COLO829 (cell line): ENCODE measurements around the gene AMMECR1.
"Not testable (repeated sequence)": the region's sequence is repeated elsewhere in the genome, so short reads cannot be mapped to it uniquely, and the experiment has no call there.

Source experiments
- DNase-seq: peaks from one replicate; pipeline ENCODE4 v3.0.0; 2012; ENCODE audit warnings: low spot score

Gene AMMECR1

DNA sequence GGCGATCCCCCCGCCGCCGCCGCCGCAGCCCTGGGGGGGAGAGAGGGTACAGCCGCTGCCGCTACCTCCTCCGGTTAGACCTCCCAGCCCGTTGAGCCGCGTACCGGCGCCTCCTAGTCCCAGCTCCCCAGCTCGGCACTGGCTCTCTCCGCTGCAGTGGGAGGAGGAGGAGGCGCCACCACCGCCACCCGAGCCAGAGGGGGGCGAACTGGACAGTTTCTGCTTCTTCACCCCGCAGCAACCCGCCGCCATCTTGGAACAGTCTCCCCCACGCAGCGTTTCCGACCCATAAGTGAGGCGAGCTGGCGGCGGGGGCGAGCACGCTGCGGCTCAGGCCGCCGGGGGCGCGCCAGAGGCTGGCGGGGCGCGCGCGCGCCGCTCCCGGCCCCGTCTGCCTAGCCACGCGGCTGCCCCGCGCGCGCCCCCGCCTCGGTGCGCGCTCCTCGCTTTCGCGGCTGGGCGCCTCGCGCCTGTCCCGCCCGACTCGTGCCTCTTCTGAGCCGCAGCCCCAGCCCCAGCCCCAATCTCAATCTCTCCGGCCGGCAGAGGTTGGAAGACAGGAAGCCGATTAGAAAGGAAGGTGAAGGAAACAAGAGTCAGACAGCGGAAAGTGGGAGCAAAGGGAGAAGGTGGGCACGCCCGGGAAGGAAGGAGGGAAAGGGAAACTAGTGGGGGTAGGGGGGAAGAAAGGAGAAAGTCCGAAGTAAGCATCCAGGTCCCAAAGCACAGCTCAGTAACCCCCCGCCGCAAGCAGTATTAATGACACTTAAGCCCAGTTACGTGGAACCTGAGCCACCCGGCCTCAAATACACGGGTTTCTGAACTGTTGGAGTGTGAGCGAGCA, at the start of gene AMMECR1:
TSS of gene AMMECR1 (minus strand) at position 266 of the 844 bp plus-strand sequence. CDS start at position 252, 14 bp downstream.
- DNase-seq = peak; percentile 71

GRCh38 chrX:110363244-110363643, 45.4 kb upstream of the AMMECR1 start:
- no peak for DNase-seq

DNA sequence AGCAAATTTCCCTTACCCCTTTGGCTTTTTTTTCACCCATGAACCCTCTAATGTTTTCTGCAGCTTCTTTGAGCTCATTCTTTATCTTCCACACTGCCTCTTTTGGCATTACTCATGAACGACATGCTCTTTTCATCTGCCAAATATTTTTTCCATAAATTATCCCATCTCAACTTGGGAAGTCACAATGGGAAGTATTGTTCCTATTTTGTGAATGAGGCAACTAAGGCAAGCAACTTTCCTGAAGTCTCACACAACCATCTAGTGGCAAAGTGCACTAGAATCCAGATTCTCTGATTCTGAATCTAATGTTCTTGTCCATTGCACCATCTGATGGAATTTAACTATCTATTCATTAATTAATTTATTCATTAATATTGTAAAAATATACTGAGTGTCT, 41.4 kb upstream of the AMMECR1 start:
- peak; percentile 91 for DNase-seq

GRCh38 chrX:110358548-110358947, 40.7 kb upstream of the AMMECR1 start, which contains the start of gene RTL9:
Gene RTL9 (plus strand): TSS chrX:110358848. CDS start chrX:110450618, 91,770 bp downstream.
- DNase-seq = no peak

- DNase-seq = no peak
Measured at GRCh38 chrX:110346681-110347080, 28.8 kb upstream of the AMMECR1 start.

DNA sequence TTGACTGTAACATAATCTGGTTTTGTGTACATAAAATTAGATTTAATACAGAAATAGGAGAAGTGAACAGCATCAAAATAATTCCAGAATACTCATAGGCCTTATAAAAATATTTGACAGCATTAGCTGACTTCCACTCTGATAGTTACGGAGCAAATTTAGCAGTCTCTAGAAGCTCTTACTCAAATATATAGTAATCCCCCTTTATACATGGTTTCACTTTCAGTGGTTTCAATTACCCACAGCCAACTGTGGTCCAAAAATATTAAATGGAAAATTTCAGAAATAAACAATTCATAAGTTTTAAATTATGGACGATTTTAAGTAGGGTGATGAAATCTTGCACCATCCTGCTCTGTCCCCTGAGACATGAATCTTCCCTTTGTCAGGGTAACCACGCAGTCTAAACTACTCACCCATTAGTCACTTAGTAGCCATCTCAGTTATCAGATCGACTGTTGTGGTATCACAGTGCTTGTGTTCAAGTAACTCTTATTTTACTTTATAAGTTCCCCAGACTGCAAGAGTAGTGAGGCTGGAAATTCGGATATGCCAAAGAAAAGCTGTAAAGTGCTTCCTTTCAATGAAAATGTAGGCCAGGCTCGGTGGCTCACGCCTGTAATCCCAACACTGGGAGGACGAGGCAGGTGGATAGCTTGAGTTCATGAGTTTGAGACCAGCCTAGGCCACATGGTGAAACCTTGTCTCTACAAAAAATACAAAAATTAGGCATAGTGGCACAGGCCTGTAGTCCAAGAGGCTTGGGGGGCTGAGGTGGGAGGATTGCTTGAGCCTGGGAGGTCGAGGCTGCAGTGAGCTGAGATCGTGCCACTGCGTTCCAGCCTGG, 23.5 kb upstream of the AMMECR1 start:
- DNase-seq = peak; percentile 29

DNA sequence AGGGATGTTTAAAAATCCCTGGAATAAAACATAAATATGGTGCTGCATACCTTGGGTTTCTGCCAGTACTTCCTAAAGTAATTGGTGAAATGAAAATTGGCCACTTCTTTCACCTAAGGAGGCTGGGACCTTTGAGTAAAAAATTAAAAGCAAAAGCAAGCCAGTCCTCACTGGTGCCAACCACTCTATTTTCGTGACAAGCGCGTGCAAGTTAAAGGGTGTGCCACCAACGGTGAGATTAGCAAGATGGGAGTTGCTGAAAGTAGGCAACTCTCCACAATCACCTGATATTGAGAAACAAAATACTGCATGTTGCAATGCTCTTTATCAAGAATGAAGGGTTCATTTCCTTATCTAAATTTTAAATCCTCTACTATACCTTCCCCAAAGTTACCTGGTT, 21.1 kb upstream of the AMMECR1 start:
- no peak for DNase-seq

GRCh38 chrX:110333458-110333857, 15.6 kb upstream of the AMMECR1 start:
- not testable (repeated sequence) for DNase-seq

DNA sequence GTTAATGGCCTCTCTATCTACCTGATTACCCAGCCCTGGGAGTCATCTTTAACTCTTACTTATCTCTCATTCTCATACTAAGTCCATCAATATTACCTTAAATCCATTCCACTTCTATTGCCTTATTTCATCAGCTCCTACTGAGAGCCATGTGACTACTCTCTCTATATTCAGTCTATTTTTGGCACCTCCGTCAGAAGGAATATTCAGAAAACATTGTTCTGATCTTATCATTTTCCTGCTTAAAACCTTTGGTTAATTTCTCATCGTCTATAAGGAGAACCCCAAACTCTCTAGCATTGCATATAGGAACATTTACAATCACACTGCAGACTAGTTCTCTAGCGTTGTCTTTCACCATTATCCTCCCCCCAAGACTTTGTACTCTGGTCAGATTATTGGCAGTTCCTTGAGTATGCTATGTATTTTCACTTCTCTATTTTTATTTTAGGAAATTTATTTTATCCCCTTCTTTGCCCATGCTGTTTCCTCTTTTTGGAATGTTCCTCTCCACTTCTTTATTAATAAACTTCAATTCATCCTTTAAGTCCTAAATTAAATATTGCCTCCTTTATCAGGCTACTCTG, 13.7 kb upstream of the AMMECR1 start:
- DNase-seq = no peak

DNA sequence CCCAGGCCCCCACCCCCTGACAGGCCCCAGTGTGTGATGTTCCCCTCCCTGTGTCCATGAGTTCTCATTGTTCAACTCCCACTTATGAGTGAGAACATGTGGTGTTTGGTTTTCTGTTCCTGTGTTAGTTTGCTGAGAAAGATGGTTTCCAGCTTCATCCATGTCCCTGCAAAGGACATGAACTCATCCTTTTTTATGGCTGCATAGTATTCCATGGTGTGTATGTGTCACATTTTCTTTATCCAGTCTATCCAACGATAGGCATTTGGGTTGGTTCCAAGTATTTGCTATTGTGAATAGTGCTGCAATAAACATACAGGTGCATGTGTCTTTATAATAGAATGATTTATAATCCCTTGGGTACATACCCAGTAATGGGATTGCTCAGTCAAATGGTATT, 10.7 kb upstream of the AMMECR1 start:
- not testable (repeated sequence) for DNase-seq

DNA sequence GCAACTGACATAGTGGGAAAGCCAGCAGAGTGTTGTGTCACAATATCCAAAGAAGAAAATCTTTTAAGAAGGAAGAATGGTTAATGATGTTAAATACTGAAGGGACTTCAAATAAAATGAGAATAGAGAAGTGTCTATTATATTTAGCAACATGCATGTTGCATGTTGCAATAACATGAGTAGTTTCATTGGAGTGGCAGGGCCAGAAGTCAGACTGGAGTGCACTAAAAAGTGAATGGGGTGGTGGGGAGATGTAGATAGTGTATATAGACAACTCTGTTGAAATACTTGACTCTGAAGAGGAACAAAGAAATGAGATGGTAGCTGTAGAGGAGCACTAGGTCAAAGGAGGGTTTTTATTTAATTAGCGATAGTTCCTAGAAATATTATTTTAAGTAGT, 9.5 kb upstream of the AMMECR1 start:
- DNase-seq = no peak

GRCh38 chrX:110326712-110327111, 8.8 kb upstream of the AMMECR1 start:
- no peak for DNase-seq

DNA sequence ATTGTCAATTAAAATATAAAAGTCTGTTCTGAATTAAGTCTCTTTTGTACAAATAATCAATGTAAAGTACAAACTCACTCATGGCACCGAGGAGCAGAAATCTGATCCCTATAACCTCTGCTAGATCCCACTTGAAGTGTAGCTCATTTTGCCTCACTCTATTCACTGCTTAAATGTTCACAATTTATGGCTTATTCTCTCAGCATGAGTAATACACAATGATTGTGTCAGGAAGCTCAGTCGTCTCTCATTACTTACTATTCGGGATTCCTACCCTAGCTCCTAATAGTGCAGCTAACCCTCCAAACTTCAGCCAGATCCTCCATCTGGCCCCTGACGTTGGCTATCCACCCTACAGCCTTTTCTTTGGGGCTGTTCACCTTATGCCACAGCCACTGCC, 4.7 kb upstream of the AMMECR1 start:
- DNase-seq = no peak

GRCh38 chrX:110321670-110322069, 3.8 kb upstream of the AMMECR1 start:
- DNase-seq = no peak

DNA sequence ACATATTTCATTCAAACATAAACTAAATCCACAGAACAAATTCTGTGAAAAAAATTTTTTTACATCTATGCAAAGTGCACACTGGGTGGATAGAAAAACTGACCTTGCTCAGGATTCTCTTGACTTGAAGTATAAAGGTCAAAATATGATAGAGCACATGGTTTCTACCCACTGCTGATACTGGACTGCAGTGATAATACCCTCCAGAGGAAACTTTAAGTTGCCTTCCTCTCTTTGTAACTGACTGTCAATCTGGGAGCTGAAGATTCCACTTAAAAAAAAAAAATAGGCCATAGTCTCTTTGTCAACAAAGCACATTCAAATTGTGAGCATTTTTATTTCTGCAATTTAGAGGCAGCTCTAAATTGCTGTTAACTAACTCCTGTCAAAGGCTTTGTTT, 3.2 kb upstream of the AMMECR1 start:
- DNase-seq = no peak

DNA sequence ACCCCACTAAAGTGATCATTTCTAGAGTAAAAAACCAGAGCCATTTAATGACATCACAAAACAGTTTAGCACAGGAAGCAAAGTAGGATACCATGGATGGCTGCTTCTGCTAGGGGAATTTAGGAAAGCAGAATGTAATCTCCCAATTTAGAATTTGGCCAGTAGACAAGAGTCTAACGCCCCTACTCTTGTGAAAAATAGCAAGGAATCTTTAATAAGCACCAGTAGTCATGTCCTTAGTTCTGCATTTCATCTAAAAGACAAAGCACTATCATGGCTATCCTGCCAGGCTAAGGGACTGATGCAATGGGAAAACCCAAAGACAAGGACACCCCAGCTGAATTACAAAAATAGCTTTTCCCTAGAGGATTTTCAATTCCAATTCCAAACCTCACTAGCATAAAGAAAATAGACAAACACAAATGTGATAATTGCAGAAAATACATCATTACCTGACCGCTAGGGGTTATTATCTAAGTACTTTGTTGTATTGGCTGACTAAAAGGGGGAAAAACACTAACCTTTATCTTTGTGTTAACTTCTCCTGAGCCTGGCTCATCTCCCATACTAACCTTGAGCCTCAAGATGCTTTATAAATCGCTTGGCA, 2.6 kb upstream of the AMMECR1 start:
- no peak for DNase-seq

GRCh38 chrX:110318664-110318968, 731 bp upstream of the AMMECR1 start:
- DNase-seq = no peak

DNA sequence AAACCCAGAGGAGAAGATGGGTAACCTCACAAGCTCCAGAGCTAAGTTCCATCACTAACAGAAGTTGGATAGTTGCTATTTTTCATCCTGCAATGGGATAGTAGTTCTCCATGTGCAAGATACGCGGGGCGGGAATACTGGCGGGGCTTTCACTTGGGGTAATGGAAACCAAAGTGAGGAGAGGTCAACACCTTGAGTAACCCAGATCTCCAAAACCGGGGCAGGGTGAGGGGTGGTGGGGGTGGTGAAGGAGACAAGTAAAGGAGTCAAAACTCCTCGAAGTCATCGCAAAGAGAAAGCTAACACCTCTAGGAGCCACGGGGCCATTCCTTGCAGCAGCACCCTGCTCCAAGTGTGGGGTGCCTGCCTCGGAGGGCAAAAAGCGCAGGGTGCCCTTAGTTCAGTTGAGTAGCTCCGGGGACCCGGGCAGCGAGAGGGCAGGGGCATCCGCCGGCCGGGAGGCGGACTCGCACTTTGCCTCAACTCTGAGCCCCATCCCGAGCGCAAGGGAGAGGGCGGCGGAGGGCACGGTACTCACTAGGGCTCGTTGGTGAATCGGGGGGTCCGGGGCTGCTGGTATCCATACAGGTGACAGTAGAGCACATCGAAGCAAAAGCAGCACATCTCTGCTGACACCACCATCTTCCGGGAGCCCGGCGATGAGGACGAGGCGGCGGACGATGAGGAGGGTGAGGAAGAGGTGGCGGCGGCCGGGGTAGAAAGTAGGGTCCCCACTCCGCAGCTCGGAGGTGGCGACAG, 645 bp downstream of the AMMECR1 start:
- DNase-seq = no peak

- no peak for DNase-seq
Measured at GRCh38 chrX:110316351-110317060, 1.4 kb downstream of the AMMECR1 start.

DNA sequence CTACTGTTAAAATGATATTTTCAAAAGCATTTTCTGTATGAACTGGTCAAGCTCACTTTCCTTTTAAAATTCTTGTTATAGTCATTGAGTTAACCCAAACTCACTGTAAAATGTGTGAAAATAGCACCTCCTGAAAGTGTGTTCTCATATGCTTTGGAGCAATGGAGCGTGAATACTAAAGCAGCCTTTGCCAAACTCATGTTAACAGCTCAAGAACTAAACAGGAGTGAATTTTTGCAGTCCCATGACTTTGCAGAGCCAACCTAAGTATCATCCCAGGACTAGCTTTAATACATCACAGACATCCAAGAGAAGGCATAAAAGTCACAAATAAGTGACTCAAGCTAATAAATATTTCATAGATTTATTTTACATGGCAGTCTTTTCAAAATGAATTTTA, 2.3 kb downstream of the AMMECR1 start:
- no peak for DNase-seq
